GM12878 (cell line): ENCODE data around the gene MRPL42. TPM values are rescaled to one million over a fixed set of nuclear protein-coding genes. Genes with fewer than 3 reads are reported as not detected.

Experiments used
- ATAC-seq: fragments of 200-7000 bp; cut with Tn5 transposase; 3 replicates; pipeline ENCODE4 v1.9.1; 2020; ENCODE audit warnings: mild to moderate bottlenecking, moderate library complexity
- BruUV-seq: library from RNA; stranded (reverse); fragments of 400-500 nt; replicated peaks from 2 replicates; lab custom pipeline; 2021; lab: Mats Ljungman, UMichigan
- CTCF ChIA-PET: fragments of 300-600 bp; sonication (Branson Sonifier 250); formaldehyde crosslinking; extraction: SDS; loops from one replicate; lab custom pipeline; 2021; ENCODE audit warnings: inconsistent platforms; lab: Yijun Ruan, JAX
- POLR2A ChIA-PET: fragments of 350-600 bp; formaldehyde crosslinking; extraction: SDS; loops from one replicate; lab custom pipeline; 2021; ENCODE audit warnings: inconsistent platforms; lab: Charles Lee
- RAD21 ChIA-PET: fragments of 300-600 bp; sonication (Branson Sonifier 250); formaldehyde crosslinking; loops from one replicate; lab custom pipeline; 2023; ENCODE audit warnings: antibody characterized with exemption; ENCODE audit not compliant: unreplicated experiment; lab: Charles Lee
- SMC1A ChIA-PET: fragments of 300-600 bp; sonication (Branson Sonifier 250); formaldehyde crosslinking; loops from one replicate; lab custom pipeline; 2023; ENCODE audit not compliant: unreplicated experiment, uncharacterized antibody; lab: Charles Lee
- DNase-seq: peaks from one replicate; pipeline ENCODE4 v3.0.0-alpha.2; 2011; ENCODE audit warnings: low read depth, low spot score
- FAIRE-seq: peaks from 3 replicates; lab custom pipeline; 2011; peaks lifted over from hg19 to GRCh38; lab: Jason Lieb, UNC
- H2AFZ ChIP-seq: 2 replicates; pipeline ENCODE4 v1.6.0; 2011; ENCODE audit warnings: low read depth, low read length, control low read depth; ENCODE audit not compliant: control insufficient read depth
- H3K27ac ChIP-seq: 2 replicates; pipeline ENCODE4 v1.5.1; 2011; ENCODE audit warnings: control low read depth; ENCODE audit not compliant: control insufficient read depth, insufficient read depth
- H3K27me3 ChIP-seq, 2 experiments: replicated peaks in 1 of 2; 2 replicates each; pipeline versions ENCODE4 v1.6.0 to v1.6.1; 2011; ENCODE audit warnings: low read length in 1 of 2; ENCODE audit not compliant: control insufficient read depth in 2 of 2, insufficient read depth in 2 of 2
- H3K36me3 ChIP-seq, 2 experiments: 2 replicates each; pipeline ENCODE4 v1.5.1; 2011; ENCODE audit warnings: low read length in 1 of 2; ENCODE audit not compliant: control insufficient read depth in 2 of 2, insufficient read depth in 2 of 2
- H3K4me1 ChIP-seq: 2 replicates; pipeline ENCODE4 v1.6.1; 2011; ENCODE audit warnings: mild to moderate bottlenecking, low read length, moderate library complexity, mixed read lengths; ENCODE audit not compliant: control insufficient read depth, insufficient read depth
- H3K4me2 ChIP-seq: 2 replicates; pipeline ENCODE4 v1.6.0; 2011; ENCODE audit warnings: control low read depth; ENCODE audit not compliant: control insufficient read depth, insufficient read depth
- H3K4me3 ChIP-seq: fragments of 200-600 bp; sonication (generic); 2 replicates; pipeline ENCODE4 v1.5.1; 2016
- H3K79me2 ChIP-seq: 2 replicates; pipeline ENCODE4 v1.6.0; 2011; ENCODE audit warnings: low read length; ENCODE audit not compliant: control insufficient read depth, insufficient read depth
- H3K9ac ChIP-seq: 2 replicates; pipeline ENCODE4 v1.8.0; 2011; ENCODE audit warnings: low read length, control low read depth, mixed read lengths; ENCODE audit not compliant: control insufficient read depth, insufficient read depth
- H3K9me3 ChIP-seq: replicated peaks from 3 replicates; pipeline ENCODE4 v1.5.1; 2011; ENCODE audit warnings: mild to moderate bottlenecking, low read length; ENCODE audit not compliant: control insufficient read depth, insufficient read depth
- H4K20me1 ChIP-seq: 2 replicates; pipeline ENCODE4 v1.6.0; 2011; ENCODE audit not compliant: control insufficient read depth, insufficient read depth
- ELK1 ChIP-seq: IDR thresholded peaks from 2 replicates; pipeline ENCODE4 v1.6.1; 2012; ENCODE audit warnings: low read depth, low read length, improper control_type of control experiment
- EZH2 ChIP-seq: IDR thresholded peaks from 2 replicates; pipeline ENCODE4 v1.6.1; 2012; ENCODE audit warnings: low read depth, mild to moderate bottlenecking, control low read depth, inconsistent platforms, low read length, borderline replicate concordance; ENCODE audit not compliant: control insufficient read depth
- FOS ChIP-seq: IDR thresholded peaks from 3 replicates; pipeline ENCODE4 v1.6.1; 2011; ENCODE audit warnings: borderline replicate concordance; ENCODE audit not compliant: insufficient read length; ENCODE audit errors: extremely low read depth
- HDAC2 ChIP-seq: fragments of 200-600 bp; sonication (generic); IDR thresholded peaks from 2 replicates; pipeline ENCODE4 v1.6.1; 2017
- MTA2 ChIP-seq: fragments of 450-650 bp; IDR thresholded peaks from 2 replicates; pipeline ENCODE4 v1.6.1; 2016; ENCODE audit warnings: low read depth, mild to moderate bottlenecking, moderate library complexity
- RUNX3 ChIP-seq: IDR thresholded peaks from 2 replicates; pipeline ENCODE4 v1.6.1; 2012; ENCODE audit warnings: low read length, inconsistent platforms
- SMARCA5 ChIP-seq: fragments of 450-650 bp; IDR thresholded peaks from 2 replicates; pipeline ENCODE4 v1.6.1; 2017; ENCODE audit warnings: mild to moderate bottlenecking
- SPI1 ChIP-seq: IDR thresholded peaks from 2 replicates; pipeline ENCODE4 v1.6.1; 2011; ENCODE audit warnings: low read depth, mild to moderate bottlenecking, low read length, moderate library complexity, borderline replicate concordance; ENCODE audit not compliant: insufficient read depth
- SUZ12 ChIP-seq: fragments of 200-600 bp; sonication (generic); IDR thresholded peaks from one replicate; pipeline ENCODE4 v1.6.1; 2018; ENCODE audit warnings: antibody characterized with exemption, mild to moderate bottlenecking; ENCODE audit not compliant: unreplicated experiment
- YY1 ChIP-seq: IDR thresholded peaks from 2 replicates; pipeline ENCODE4 v1.6.1; 2011; ENCODE audit warnings: low read depth, mild to moderate bottlenecking, low read length
- ZNF622 ChIP-seq: fragments of 450-650 bp; IDR thresholded peaks from 2 replicates; pipeline ENCODE4 v1.6.1; 2017; ENCODE audit warnings: mild to moderate bottlenecking, inconsistent platforms
- WGBS: methylation state at CpG from one replicate; pipeline ENCODE4 v1.1.6; 2016; ENCODE audit warnings: low lambda C conversion rate; ENCODE audit not compliant: insufficient replicate concordance, insufficient coverage; ENCODE audit errors: missing lambda C conversion rate; 5-methylcytosine and 5-hydroxymethylcytosine counted together
- in situ Hi-C: fragments of 300-500 bp; cut with MboI; formaldehyde crosslinking; loops from 9 replicates; pipeline ENCODE4 v1.14.3; 2018; ENCODE audit warnings: mixed read lengths
- intact Hi-C: fragments of 100-400 bp; cut with micrococcal nuclease; formaldehyde crosslinking; loops from one replicate; pipeline ENCODE4 v1.14.2; 2022; ENCODE audit not compliant: unreplicated experiment
- polyA plus RNA-seq, 11 experiments: library from polyadenylated mRNA; depleted of rRNA in 4 of 11; unstranded in 6 of 11; stranded (reverse) in 5 of 11; fragments of >200 nt; fragmentation: Nextera tagmentation in 4 of 11; fragmentation: Illumina TruSeq in 1 of 11; extraction: Ambion mirVana in 4 of 11; extraction: Trizol in 1 of 11; gene quantifications; 1 replicate in 1 of 11; 2 replicates in 10 of 11; pipeline versions ENCODE4 v1.2.1 to v1.2.3, GENCODE V29; 2011 to 2016; ENCODE audit warnings: inconsistent platforms in 2 of 11, missing spikeins in 2 of 11, low read depth in 1 of 11
- total RNA-seq, 4 experiments: library from RNA; depleted of rRNA in 3 of 4; stranded (reverse); fragments of >200 nt in 3 of 4; fragmentation: Illumina TruSeq in 1 of 4; extraction: Trizol in 1 of 4; gene quantifications; 2 replicates each; pipeline versions ENCODE4 v1.2.1 to v1.2.3, GENCODE V29; 2013 to 2021
- TF ChIP-seq, protein P1 (sequence below): fragments of 450-650 bp; IDR thresholded peaks from 2 replicates; pipeline ENCODE4 v1.6.1; 2016; ENCODE audit warnings: mild to moderate bottlenecking
- TF ChIP-seq, protein P2 (sequence below): fragments of 450-650 bp; IDR thresholded peaks from 2 replicates; pipeline ENCODE4 v1.6.1; 2017; ENCODE audit warnings: mild to moderate bottlenecking, low read depth, inconsistent platforms; ENCODE audit not compliant: poor library complexity, severe bottlenecking
- TF ChIP-seq, protein P3 (sequence below): fragments of 450-650 bp; IDR thresholded peaks from 2 replicates; pipeline ENCODE4 v1.6.1; 2016; ENCODE audit warnings: mild to moderate bottlenecking

MRPL42 gene
- total and polyA plus RNA-seq, 10 of the 15 experiments (the other 5 are each of a cell fraction or from before 2014, with no cell fraction given): 65.1 to 427 (median 126) TPM

- TF ChIP-seq, protein P1, sequence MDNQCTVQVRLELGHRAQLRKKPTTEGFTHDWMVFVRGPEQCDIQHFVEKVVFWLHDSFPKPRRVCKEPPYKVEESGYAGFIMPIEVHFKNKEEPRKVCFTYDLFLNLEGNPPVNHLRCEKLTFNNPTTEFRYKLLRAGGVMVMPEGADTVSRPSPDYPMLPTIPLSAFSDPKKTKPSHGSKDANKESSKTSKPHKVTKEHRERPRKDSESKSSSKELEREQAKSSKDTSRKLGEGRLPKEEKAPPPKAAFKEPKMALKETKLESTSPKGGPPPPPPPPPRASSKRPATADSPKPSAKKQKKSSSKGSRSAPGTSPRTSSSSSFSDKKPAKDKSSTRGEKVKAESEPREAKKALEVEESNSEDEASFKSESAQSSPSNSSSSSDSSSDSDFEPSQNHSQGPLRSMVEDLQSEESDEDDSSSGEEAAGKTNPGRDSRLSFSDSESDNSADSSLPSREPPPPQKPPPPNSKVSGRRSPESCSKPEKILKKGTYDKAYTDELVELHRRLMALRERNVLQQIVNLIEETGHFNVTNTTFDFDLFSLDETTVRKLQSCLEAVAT: no peak
- TF ChIP-seq ZNF622 (no peak), EZH2 (no peak), ELK1 (no peak), YY1 (no peak), MTA2 (no peak)
Measured at GRCh38 chr12:93521225-93522080, 54.1 kb downstream of the MRPL42 start (continued).

DNA sequence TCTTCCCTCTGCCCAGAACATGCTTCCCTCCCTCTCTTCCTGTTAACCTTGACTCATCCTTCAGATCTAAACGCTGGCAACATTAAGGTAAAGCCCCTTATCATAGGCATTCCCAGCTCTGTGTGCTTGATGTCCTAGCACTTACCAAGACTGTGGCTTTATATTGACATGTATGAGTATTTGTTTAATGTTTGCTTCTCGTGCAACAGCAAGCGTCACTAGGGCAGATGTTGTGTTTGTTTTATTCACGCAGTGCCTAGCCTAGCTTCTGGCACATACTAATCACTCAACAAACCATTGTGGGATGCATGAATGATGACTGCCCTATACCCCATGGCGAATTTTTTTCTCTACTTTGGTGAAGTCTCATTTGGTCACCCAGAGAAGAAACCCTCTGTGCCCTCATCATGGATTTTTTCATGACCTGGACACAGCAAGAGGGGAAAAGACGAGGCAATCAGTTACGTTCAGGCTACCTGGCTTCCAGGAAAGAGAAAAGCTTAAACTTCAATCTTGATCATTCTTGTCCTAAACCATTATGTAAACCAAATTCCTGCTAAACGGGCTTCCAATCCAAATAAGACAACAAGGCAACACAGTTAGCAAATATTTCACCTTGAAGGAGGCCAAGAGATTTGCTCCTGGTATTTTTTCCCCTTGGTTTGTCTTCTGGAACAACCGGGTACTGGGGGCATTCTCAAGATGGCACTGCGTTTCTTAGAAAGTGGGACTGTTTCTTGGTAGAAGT is 57.2 kb downstream of the MRPL42 start:
- no peak for DNase-seq
- intact Hi-C loops (loop anchor here (1.0 kb wide), 1 partner anchor 578 kb away; no protein-coding TSS in a partner anchor), in situ Hi-C loops (no loop called here)
- Histone ChIP-seq H3K9ac (no peak overlapping the region), H3K4me3 (no peak overlapping the region), H2AFZ (no peak overlapping the region), H3K36me3 (no peaks in the 10 kb centered on the region), H4K20me1 (no peaks in the 10 kb centered on the region), H3K4me1 (no peaks in the 10 kb centered on the region), H3K27ac (no peak overlapping the region), H3K4me2 (no peak overlapping the region), H3K79me2 (no peaks in the 10 kb centered on the region), H3K27me3 (peaks cover 0 to 4% of the 10 kb centered on the region in 2 experiments; a peak in 2 of 4 replicates), H3K9me3 (no peaks in the 10 kb centered on the region)
- POLR2A ChIA-PET: no interaction called here
- no TSS peak for BruUV-seq
- SMC1A ChIA-PET: interaction anchor here (0.9 kb wide), 1 partner anchor 576 kb away, joined by 4 read pairs; no protein-coding TSS in a partner anchor
- no peak for ATAC-seq
- FAIRE-seq: no peak
- CTCF ChIA-PET: interaction anchor here (0.6 to 3.3 kb wide), 3 partner anchors 576 to 1016 kb away, joined by 4 to 16 read pairs (median 5); no protein-coding TSS in a partner anchor
- WGBS: 48% methylated on average over 10 of the region's 10 CpGs
- RAD21 ChIA-PET: interaction anchor here (1.3 kb wide), 1 partner anchor 576 kb away, joined by 4 read pairs; no protein-coding TSS in a partner anchor
- TF ChIP-seq, protein P2, sequence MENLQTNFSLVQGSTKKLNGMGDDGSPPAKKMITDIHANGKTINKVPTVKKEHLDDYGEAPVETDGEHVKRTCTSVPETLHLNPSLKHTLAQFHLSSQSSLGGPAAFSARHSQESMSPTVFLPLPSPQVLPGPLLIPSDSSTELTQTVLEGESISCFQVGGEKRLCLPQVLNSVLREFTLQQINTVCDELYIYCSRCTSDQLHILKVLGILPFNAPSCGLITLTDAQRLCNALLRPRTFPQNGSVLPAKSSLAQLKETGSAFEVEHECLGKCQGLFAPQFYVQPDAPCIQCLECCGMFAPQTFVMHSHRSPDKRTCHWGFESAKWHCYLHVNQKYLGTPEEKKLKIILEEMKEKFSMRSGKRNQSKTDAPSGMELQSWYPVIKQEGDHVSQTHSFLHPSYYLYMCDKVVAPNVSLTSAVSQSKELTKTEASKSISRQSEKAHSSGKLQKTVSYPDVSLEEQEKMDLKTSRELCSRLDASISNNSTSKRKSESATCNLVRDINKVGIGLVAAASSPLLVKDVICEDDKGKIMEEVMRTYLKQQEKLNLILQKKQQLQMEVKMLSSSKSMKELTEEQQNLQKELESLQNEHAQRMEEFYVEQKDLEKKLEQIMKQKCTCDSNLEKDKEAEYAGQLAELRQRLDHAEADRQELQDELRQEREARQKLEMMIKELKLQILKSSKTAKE: no peak
- no peak for TF ChIP-seq HDAC2
- TF ChIP-seq FOS: no peak
- no peak for TF ChIP-seq RUNX3
- TF ChIP-seq, protein P3, sequence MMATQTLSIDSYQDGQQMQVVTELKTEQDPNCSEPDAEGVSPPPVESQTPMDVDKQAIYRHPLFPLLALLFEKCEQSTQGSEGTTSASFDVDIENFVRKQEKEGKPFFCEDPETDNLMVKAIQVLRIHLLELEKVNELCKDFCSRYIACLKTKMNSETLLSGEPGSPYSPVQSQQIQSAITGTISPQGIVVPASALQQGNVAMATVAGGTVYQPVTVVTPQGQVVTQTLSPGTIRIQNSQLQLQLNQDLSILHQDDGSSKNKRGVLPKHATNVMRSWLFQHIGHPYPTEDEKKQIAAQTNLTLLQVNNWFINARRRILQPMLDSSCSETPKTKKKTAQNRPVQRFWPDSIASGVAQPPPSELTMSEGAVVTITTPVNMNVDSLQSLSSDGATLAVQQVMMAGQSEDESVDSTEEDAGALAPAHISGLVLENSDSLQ: no peak
- no peak for TF ChIP-seq SMARCA5
- no peak for TF ChIP-seq SPI1
- no peak for TF ChIP-seq SUZ12
